NT2/D1 (cell line): ENCODE results near the gene MIEF1.

Experiments
- SUZ12 ChIP-seq: IDR thresholded peaks from 2 replicates; pipeline ENCODE4 v1.6.1; 2011; ENCODE audit not compliant: insufficient read length, insufficient read depth; ENCODE audit errors: extremely low read depth
- YY1 ChIP-seq: IDR thresholded peaks from 2 replicates; pipeline ENCODE4 v1.6.1; 2011; ENCODE audit not compliant: insufficient read length, insufficient read depth
- ZNF274 ChIP-seq: IDR thresholded peaks from 2 replicates; pipeline ENCODE4 v1.6.1; 2011; ENCODE audit warnings: mild to moderate bottlenecking, low read depth, low read length

DNA sequence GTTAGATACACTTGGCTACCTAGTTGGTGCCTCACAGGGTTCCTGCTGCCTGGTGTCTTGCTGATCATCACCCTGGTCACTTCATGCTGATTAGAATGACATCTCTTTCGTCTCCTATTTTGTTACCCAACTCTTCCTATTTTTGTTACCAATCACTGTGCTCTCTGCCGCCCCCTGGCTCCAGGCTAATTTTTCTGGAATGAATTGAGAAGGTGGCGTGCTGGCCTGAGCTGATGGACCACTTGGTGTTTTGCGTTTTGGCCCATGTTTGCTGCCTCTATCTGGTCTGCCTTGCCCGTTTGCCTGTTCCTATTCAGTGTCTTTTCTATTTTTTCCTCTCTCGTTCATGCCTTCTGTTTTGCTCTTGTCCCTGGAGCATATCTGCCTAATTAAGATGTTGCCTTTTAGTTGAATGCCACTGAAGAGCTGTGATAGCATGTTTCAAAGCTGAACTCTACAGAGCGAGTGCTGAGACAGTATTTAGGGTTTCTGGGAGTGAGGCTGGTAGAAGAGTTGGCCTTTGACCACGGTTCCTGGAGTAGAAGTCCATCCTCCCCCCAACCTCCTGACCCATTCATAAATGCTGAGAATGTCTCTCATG lies 12.4 kb downstream of the MIEF1 start:
- TF ChIP-seq ZNF274 = no peak
- no peak for TF ChIP-seq YY1
- TF ChIP-seq SUZ12 = no peak
